Measurements from ENCODE around the gene TIAL1.

GRCh38 chr10:119616882-119617570 lies 20.3 kb upstream of the TIAL1 start:
- TF ChIP-seq CTCF (IDR thresholded peaks at IDR 0.05) = no peak
- TF ChIP-seq POLR2A (IDR thresholded peaks at IDR 0.05) = no peak
- TF ChIP-seq POLR2AphosphoS5 (IDR thresholded peaks at IDR 0.05) = no peak

Data from breast epithelium (tissue), 3 donors.